Mesenchymal stem cell (in vitro differentiated cells and primary cell): ENCODE data around the gene FASLG. TPM values are rescaled to one million over a fixed set of nuclear protein-coding genes. Genes with fewer than 3 reads are reported as not detected.

Experiments used
- DNase-seq: peaks from one replicate; pipeline ENCODE4 v3.0.0-alpha.2; 2013
- H2AFZ ChIP-seq: one replicate; pipeline ENCODE4 v1.6.1; 2013; ENCODE audit warnings: low read depth, mild to moderate bottlenecking, control low read depth, inconsistent platforms, low read length, moderate library complexity
- H2AK5ac ChIP-seq: 2 replicates; pipeline ENCODE4 v1.6.1; 2013; ENCODE audit warnings: low read length, moderate library complexity, mild to moderate bottlenecking, inconsistent platforms; ENCODE audit not compliant: severe bottlenecking
- H2BK120ac ChIP-seq: one replicate; pipeline ENCODE4 v1.6.1; 2013; ENCODE audit warnings: low read depth, mild to moderate bottlenecking, inconsistent platforms, low read length, moderate library complexity
- H2BK12ac ChIP-seq, 2 experiments: one replicate each; pipeline ENCODE4 v1.6.1; 2013; ENCODE audit warnings: inconsistent platforms in 2 of 2, low read length in 2 of 2, mild to moderate bottlenecking in 2 of 2, moderate library complexity in 2 of 2, control low read depth in 1 of 2
- H2BK15ac ChIP-seq: one replicate; pipeline ENCODE4 v1.6.1; 2013; ENCODE audit warnings: mild to moderate bottlenecking, low read depth, inconsistent platforms; ENCODE audit not compliant: poor library complexity, severe bottlenecking
- H2BK5ac ChIP-seq: 2 replicates; pipeline ENCODE4 v1.6.1; 2013; ENCODE audit warnings: low read depth, mild to moderate bottlenecking, low read length, control low read depth, inconsistent platforms; ENCODE audit not compliant: poor library complexity, severe bottlenecking
- H3K14ac ChIP-seq, 2 experiments: one replicate each; pipeline ENCODE4 v1.6.1; 2013; ENCODE audit warnings: inconsistent platforms in 2 of 2, low read length in 2 of 2, control low read depth in 1 of 2, mild to moderate bottlenecking in 1 of 2, moderate library complexity in 1 of 2
- H3K18ac ChIP-seq, 2 experiments: one replicate each; pipeline ENCODE4 v1.6.1; 2013; ENCODE audit warnings: inconsistent platforms in 2 of 2, low read length in 2 of 2, control low read depth in 1 of 2, low read depth in 1 of 2, mild to moderate bottlenecking in 1 of 2
- H3K23ac ChIP-seq, 2 experiments: one replicate each; pipeline ENCODE4 v1.6.1; 2013; ENCODE audit warnings: inconsistent platforms in 2 of 2, low read length in 2 of 2, mild to moderate bottlenecking in 2 of 2, moderate library complexity in 2 of 2, control low read depth in 1 of 2
- H3K27ac ChIP-seq: 2 replicates; pipeline ENCODE4 v1.5.1; 2013; ENCODE audit warnings: mild to moderate bottlenecking, moderate library complexity, low read length, control low read depth, inconsistent platforms; ENCODE audit not compliant: poor library complexity, severe bottlenecking
- H3K27me3 ChIP-seq, 2 experiments: 2 replicates each; pipeline versions ENCODE4 v1.6.1 to v1.7.0; 2013; ENCODE audit warnings: low read length in 2 of 2, mild to moderate bottlenecking in 2 of 2, moderate library complexity in 2 of 2, control low read depth in 1 of 2, inconsistent platforms in 1 of 2; ENCODE audit not compliant: control insufficient read depth in 1 of 2, insufficient read depth in 1 of 2
- H3K36me3 ChIP-seq, 2 experiments: 2 replicates each; pipeline versions ENCODE4 v1.6.1 to v1.7.0; 2013; ENCODE audit warnings: low read length in 2 of 2, control low read depth in 1 of 2, inconsistent platforms in 1 of 2, low read depth in 1 of 2, mild to moderate bottlenecking in 1 of 2; ENCODE audit not compliant: insufficient read depth in 2 of 2, control insufficient read depth in 1 of 2
- H3K4ac ChIP-seq, 2 experiments: one replicate each; pipeline ENCODE4 v1.6.1; 2013; ENCODE audit warnings: inconsistent platforms in 2 of 2, low read length in 2 of 2, mild to moderate bottlenecking in 2 of 2, moderate library complexity in 2 of 2, control low read depth in 1 of 2, low read depth in 1 of 2
- H3K4me1 ChIP-seq: 2 replicates; pipeline ENCODE4 v1.6.1; 2013; ENCODE audit warnings: low read depth, low read length, control low read depth; ENCODE audit not compliant: control insufficient read depth, insufficient read depth
- H3K4me2 ChIP-seq: 2 replicates; pipeline ENCODE4 v1.6.1; 2013; ENCODE audit warnings: low read length, mild to moderate bottlenecking, inconsistent platforms; ENCODE audit not compliant: poor library complexity, severe bottlenecking
- H3K4me3 ChIP-seq, 2 experiments: 2 replicates each; pipeline versions ENCODE4 v1.5.1 to v1.7.0; 2013; ENCODE audit warnings: low read length in 2 of 2, mild to moderate bottlenecking in 2 of 2, control low read depth in 1 of 2, low read depth in 1 of 2; ENCODE audit not compliant: insufficient read depth in 1 of 2
- H3K79me1 ChIP-seq: replicated peaks from 2 replicates; pipeline ENCODE4 v1.6.1; 2013; ENCODE audit warnings: mild to moderate bottlenecking, control low read depth, low read length, inconsistent platforms; ENCODE audit not compliant: poor library complexity, severe bottlenecking
- H3K9ac ChIP-seq: 2 replicates; pipeline ENCODE4 v1.7.0; 2013; ENCODE audit warnings: mild to moderate bottlenecking, low read length, moderate library complexity
- H3K9me3 ChIP-seq: 2 replicates; pipeline ENCODE4 v1.7.0; 2013; ENCODE audit warnings: mild to moderate bottlenecking, low read length; ENCODE audit not compliant: control insufficient read depth
- H4K8ac ChIP-seq: one replicate; pipeline ENCODE4 v1.6.1; 2013; ENCODE audit warnings: inconsistent platforms, mild to moderate bottlenecking, low read length, moderate library complexity
- H4K91ac ChIP-seq: one replicate; pipeline ENCODE4 v1.6.1; 2013; ENCODE audit warnings: mild to moderate bottlenecking, low read length, inconsistent platforms
- WGBS: methylation state at CpG from one replicate; pipeline ENCODE4 v1.1.7; 2013; ENCODE audit warnings: mixed read lengths; 5-methylcytosine and 5-hydroxymethylcytosine counted together
- small RNA-seq: library from polyadenylated mRNA; stranded (forward); fragments of <200 nt; extraction: miRNeasy Mini kit (QIAGEN cat#:217004); gene quantifications from one replicate; pipeline ENCODE3, GENCODE V24; 2013; ENCODE audit warnings: low read depth

Gene FASLG

DNA sequence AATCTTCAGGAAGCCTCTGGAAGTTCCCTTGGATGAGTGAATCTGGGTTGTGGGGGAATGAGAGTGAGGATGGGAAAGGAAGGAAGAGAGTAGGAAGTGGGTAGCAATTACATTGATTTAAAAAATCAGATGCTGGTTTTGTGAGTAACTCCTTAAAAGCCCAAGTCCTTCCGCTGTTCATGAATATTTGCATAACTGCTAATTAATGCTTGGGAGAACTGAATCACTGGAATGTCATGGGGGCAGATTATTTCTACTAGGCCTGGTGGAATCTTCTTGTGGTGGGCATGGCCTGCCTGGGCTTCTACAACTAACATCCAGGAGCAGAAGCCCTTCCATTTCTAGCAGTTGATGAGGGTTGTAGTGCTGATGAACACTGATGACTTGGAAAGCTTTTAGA lies 52.7 kb downstream of the FASLG start:
- 100% methylated on average over 1 of the region's 1 CpG for WGBS
- H3K9ac ChIP-seq, result no peak overlapping the region

DNA sequence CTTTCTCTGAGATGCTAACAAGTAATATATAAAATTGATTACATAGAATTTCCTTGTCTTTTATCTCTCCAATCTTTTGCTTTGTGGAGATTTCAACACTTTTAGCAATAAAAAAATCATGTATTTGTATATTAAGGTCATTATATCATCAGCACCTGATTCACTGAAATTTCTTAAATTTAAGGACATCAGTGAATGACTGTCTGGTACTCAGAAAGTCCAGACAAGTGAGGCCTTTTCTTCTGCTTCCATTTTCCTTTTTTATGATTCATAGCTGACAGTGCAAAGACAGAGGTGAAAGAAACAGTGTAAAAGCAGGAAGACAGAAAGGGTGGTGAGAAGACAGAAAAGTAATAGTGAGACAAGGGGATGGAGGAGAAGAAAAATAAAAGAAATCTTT lies 54.6 kb downstream of the FASLG start:
- Histone ChIP-seq H2BK12ac (no peak overlapping the region), H3K36me3 (no peaks in the 10 kb centered on the region), H2BK5ac (no peak overlapping the region), H2AFZ (no peak overlapping the region), H3K27ac (no peak overlapping the region), H3K4me1 (no peaks in the 10 kb centered on the region), H3K9me3 (no peaks in the 10 kb centered on the region), H3K4me2 (no peak overlapping the region), H4K8ac (no peak overlapping the region), H2BK15ac (no peak overlapping the region), H3K23ac (no peak overlapping the region), H3K18ac (no peak overlapping the region), H3K9ac (no peak overlapping the region), H2AK5ac (no peak overlapping the region), H2BK120ac (no peak overlapping the region), H3K4me3 (no peak overlapping the region), H3K4ac (no peak overlapping the region), H3K14ac (no peak overlapping the region), H3K27me3 (no peaks in the 10 kb centered on the region), H4K91ac (no peak overlapping the region), H3K79me1 (no peaks in the 10 kb centered on the region)
- no peak for DNase-seq

More for the DNA sequence above, 52.7 kb downstream of the FASLG start:
- no peak overlapping the region for H2BK12ac ChIP-seq
- H2BK5ac ChIP-seq, result no peak overlapping the region
- H2AFZ ChIP-seq, result no peak overlapping the region
- H4K91ac ChIP-seq, result no peak overlapping the region
- DNase-seq, result no peak
- no peaks in the 10 kb centered on the region for H3K4me1 ChIP-seq
- no peak overlapping the region for H2BK120ac ChIP-seq
- no peak overlapping the region for H3K27ac ChIP-seq
- H2AK5ac ChIP-seq, result no peak overlapping the region
- H2BK15ac ChIP-seq, result no peak overlapping the region
- H3K14ac ChIP-seq, result no peak overlapping the region
- H3K23ac ChIP-seq, result no peak overlapping the region
- H3K9me3 ChIP-seq, result no peaks in the 10 kb centered on the region
- H3K79me1 ChIP-seq, result no peaks in the 10 kb centered on the region
- H3K27me3 ChIP-seq, result no peaks in the 10 kb centered on the region
- no peak overlapping the region for H3K4me3 ChIP-seq
- H3K4ac ChIP-seq, result no peak overlapping the region
- no peak overlapping the region for H3K4me2 ChIP-seq
- no peaks in the 10 kb centered on the region for H3K36me3 ChIP-seq
- no peak overlapping the region for H4K8ac ChIP-seq
- no peak overlapping the region for H3K18ac ChIP-seq

Small RNA genes lying within 50 kb of the gene (small RNA-seq; reads per million reads assigned to genes)
- gene RNU6-693P, result not detected
